ENCODE data around the gene ATN1.
"Not testable (repeated sequence)": the region's sequence is repeated elsewhere in the genome, so short reads cannot be mapped to it uniquely, and the experiment has no call there.

ATN1 gene

GRCh38 chr12:6886206-6886999, 41.4 kb upstream of the ATN1 start:
- CTCF ChIA-PET, result interaction anchor here (1.8 kb wide), 1 partner anchor 14 kb away, joined by 8 read pairs; the partner anchor contains the start of gene SPSB2
- H3K4me1 ChIP-seq (ENCODE audit: control insufficient read depth, insufficient read depth, low read length); H3K27ac ChIP-seq (ENCODE audit: extremely low read depth, low read depth, low read length); H3K4me3 ChIP-seq (ENCODE audit: low read depth, low read length); H3K9me3 ChIP-seq (ENCODE audit: control insufficient read depth, insufficient read depth, low read depth, low read length): not testable (repeated sequence)
- POLR2A ChIA-PET, result interaction anchor here (0.9 to 1.0 kb wide), 2 partner anchors 13 kb away, joined by 3 read pairs; partner anchors contain the start of gene SPSB2
- peak; percentile 38; the same call in 1 of the 2 replicates for TF ChIP-seq KLF1 (tag by site-specific recombination; IDR thresholded peaks at IDR 0.05)
- peaks cover 0 to 13% of the 10 kb centered on the region in 2 experiments; a peak in 2 of 3 replicates for H3K36me3 ChIP-seq (ENCODE audit: control insufficient read depth in 2 of 2, insufficient read depth in 1 of 2, low read length in 2 of 2)

DNA sequence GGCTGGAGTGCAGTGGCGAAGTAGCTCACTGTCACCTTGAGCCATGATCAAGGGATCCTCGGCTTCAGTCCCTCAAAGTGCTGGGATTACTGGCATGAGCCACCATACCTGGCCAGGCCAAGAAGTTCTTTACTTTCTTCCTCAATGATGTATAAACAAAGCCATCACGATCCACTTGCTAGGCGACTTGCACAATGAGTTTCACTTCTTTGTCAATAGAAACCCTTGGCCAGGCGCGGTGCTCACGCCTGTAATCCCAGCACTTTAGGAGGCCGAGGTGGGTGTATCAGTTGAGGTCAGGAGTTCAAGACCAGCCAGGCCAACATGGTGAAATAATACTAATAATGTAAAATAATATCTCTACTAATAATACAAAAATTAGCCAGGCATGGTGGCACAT, 40.3 kb upstream of the ATN1 start:
- no peak overlapping the region for H3K27ac ChIP-seq (ENCODE audit: extremely low read depth, low read depth, low read length)
- ChIA-PET CTCF (interaction anchor here (0.7 to 1.8 kb wide), 2 partner anchors 15 kb away, joined by 3 to 8 read pairs; partner anchors contain the start of gene SPSB2), POLR2A (interaction anchor here (0.6 to 1.0 kb wide), 3 partner anchors 14 to 471 kb away, joined by 3 read pairs; partner anchors contain the start of gene SPSB2)
- TF ChIP-seq REST (tag by site-specific recombination; IDR thresholded peaks at IDR 0.05) (no peak), ZNF394 (tag by site-specific recombination; IDR thresholded peaks at IDR 0.05; ENCODE audit: borderline replicate concordance) (no peak)
- H3K4me3 ChIP-seq (ENCODE audit: low read depth, low read length), result no peak overlapping the region
- H3K9me3 ChIP-seq (ENCODE audit: control insufficient read depth, insufficient read depth, low read depth, low read length), result no peaks in the 10 kb centered on the region
- peaks cover 0 to 13% of the 10 kb centered on the region in 2 experiments; a peak in 2 of 3 replicates for H3K36me3 ChIP-seq (ENCODE audit: control insufficient read depth in 2 of 2, insufficient read depth in 1 of 2, low read length in 2 of 2)
- no peaks in the 10 kb centered on the region for H3K4me1 ChIP-seq (ENCODE audit: control insufficient read depth, insufficient read depth, low read length)

- no peak overlapping the region for H3K4me3 ChIP-seq (ENCODE audit: low read depth, low read length)
- no peak overlapping the region for H3K27ac ChIP-seq (ENCODE audit: extremely low read depth, low read depth, low read length)
- TF ChIP-seq ZNF623 (tag by site-specific recombination; IDR thresholded peaks at IDR 0.05), result no peak
- TF ChIP-seq ZNF629 (tag by site-specific recombination; IDR thresholded peaks at IDR 0.05), result no peak
- TF ChIP-seq ZNF747 (tag by site-specific recombination; IDR thresholded peaks at IDR 0.05), result no peak
- TF ChIP-seq, protein P1, sequence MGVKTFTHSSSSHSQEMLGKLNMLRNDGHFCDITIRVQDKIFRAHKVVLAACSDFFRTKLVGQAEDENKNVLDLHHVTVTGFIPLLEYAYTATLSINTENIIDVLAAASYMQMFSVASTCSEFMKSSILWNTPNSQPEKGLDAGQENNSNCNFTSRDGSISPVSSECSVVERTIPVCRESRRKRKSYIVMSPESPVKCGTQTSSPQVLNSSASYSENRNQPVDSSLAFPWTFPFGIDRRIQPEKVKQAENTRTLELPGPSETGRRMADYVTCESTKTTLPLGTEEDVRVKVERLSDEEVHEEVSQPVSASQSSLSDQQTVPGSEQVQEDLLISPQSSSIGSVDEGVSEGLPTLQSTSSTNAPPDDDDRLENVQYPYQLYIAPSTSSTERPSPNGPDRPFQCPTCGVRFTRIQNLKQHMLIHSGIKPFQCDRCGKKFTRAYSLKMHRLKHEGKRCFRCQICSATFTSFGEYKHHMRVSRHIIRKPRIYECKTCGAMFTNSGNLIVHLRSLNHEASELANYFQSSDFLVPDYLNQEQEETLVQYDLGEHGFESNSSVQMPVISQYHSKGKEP (tag by site-specific recombination; IDR thresholded peaks at IDR 0.05), result 0 out of 2 replicates have a peak, but pooled peaks have one; percentile 23
- no peak for TF ChIP-seq ZNF169 (tag by site-specific recombination; IDR thresholded peaks at IDR 0.05)
- no peak for TF ChIP-seq ZSCAN4 (tag by site-specific recombination; IDR thresholded peaks at IDR 0.05)
- TF ChIP-seq ZBTB17 (tag by site-specific recombination; IDR thresholded peaks at IDR 0.05), result 0 out of 2 replicates have a peak, but pooled peaks have one; percentile 22
- TF ChIP-seq GFI1B (tag by site-specific recombination; IDR thresholded peaks at IDR 0.05), result peak; percentile 15; the same call in 1 of the 2 replicates
- H3K9me3 ChIP-seq (ENCODE audit: control insufficient read depth, insufficient read depth, low read depth, low read length), result no peaks in the 10 kb centered on the region
- no peaks in the 10 kb centered on the region for H3K4me1 ChIP-seq (ENCODE audit: control insufficient read depth, insufficient read depth, low read length)
- ChIA-PET POLR2A (interaction anchor here (1.0 kb wide), 1 partner anchor 16 kb away, joined by 3 read pairs; no protein-coding TSS in a partner anchor), CTCF (interaction anchor here (0.8 kb wide), 1 partner anchor 16 kb away, joined by 3 read pairs; no protein-coding TSS in a partner anchor)
- H3K36me3 ChIP-seq (ENCODE audit: control insufficient read depth in 2 of 2, insufficient read depth in 1 of 2, low read length in 2 of 2), result peaks cover 0 to 13% of the 10 kb centered on the region in 2 experiments; a peak in 1 of 3 replicates
Observed at GRCh38 chr12:6888360-6888759, 39.4 kb upstream of the ATN1 start.

DNA sequence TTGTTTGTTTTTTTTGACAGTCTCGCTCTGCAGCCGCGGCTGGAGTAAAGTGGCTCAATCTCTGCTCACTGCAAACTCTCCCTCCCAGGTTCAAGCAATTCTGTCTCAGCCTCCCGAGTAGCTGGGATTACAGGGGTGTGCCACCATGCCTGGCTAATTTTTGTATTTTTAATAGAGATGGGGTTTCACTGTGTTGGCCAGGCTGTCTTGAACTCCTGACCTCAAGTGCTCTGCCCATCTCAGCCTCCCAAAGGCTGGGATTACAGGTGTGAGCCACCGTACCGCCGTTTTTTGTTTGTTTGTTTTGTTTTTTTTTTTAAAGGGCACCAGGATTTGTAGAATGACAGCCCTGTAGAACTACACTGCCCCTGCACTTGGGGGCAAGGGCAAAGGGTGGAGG, 39.0 kb upstream of the ATN1 start:
- ChIA-PET POLR2A (interaction anchor here (1.0 kb wide), 1 partner anchor 16 kb away, joined by 3 read pairs; no protein-coding TSS in a partner anchor), CTCF (interaction anchor here (0.8 kb wide), 1 partner anchor 17 kb away, joined by 3 read pairs; no protein-coding TSS in a partner anchor)
- not testable (repeated sequence) for H3K27ac ChIP-seq (ENCODE audit: extremely low read depth, low read depth, low read length); H3K4me3 ChIP-seq (ENCODE audit: low read depth, low read length); H3K4me1 ChIP-seq (ENCODE audit: control insufficient read depth, insufficient read depth, low read length); H3K9me3 ChIP-seq (ENCODE audit: control insufficient read depth, insufficient read depth, low read depth, low read length)
- peaks cover 0 to 11% of the 10 kb centered on the region in 2 experiments; a peak in 1 of 3 replicates for H3K36me3 ChIP-seq (ENCODE audit: control insufficient read depth in 2 of 2, insufficient read depth in 1 of 2, low read length in 2 of 2)
